HG03045 (cell line): ENCODE measurements around the gene CYP2F1.
"Not testable (repeated sequence)": the region's sequence is repeated elsewhere in the genome, so short reads cannot be mapped to it uniquely, and the experiment has no call there.

Source experiments
- ATAC-seq: cut with Tn5 transposase; IDR thresholded peaks from one replicate; pipeline ENCODE4 v1.9.1; 2021; ENCODE audit warnings: mild to moderate bottlenecking, moderate library complexity; ENCODE audit not compliant: unreplicated experiment

CYP2F1 gene

GRCh38 chr19:41126765-41127203 lies 12.6 kb downstream of the CYP2F1 start:
- ATAC-seq = not testable (repeated sequence)

DNA sequence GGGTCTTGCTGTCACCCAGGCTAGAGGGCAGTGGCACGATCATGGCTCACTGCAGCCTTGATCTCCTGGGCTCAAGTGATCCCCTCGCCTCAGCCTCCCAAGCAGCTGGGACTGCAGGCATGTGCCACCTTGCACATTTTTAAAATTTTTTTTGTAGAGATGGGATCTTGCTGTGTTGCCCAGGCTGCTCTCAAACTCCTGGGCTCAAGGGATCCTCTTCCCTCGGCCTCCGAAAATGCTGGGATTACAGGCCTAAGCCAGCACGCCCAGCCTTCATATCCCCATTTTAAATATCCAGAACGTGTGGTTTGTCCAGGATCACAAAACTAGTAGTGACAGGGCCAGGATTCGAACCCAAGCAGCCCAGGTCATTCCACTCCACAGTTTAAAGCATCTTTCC lies 13.1 kb downstream of the CYP2F1 start:
- not testable (repeated sequence) for ATAC-seq

- ATAC-seq = not testable (repeated sequence)
Measured at GRCh38 chr19:41127801-41128300, 13.6 kb downstream of the CYP2F1 start.

DNA sequence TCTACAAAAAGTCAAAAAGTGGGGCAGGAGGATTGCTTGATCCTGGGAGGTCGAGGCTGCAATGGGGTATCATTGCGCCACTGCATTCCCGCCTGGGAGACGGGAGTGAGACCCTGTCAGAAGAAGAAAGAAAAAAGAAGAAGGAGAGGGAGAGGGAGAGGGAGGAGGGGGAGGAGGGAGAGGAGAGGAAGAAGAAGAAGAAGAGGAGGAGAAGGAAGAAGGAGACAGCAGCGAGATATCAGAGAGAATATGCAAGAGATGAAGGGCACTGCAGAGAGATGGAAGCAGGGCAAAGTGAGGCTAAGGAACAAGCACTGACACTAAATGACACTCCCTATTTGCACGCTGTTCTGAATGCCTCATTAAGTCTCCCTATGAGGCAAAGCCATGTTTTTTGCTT lies 14.5 kb downstream of the CYP2F1 start:
- no peak for ATAC-seq

- ATAC-seq = no peak
Measured at GRCh38 chr19:41131186-41131585, 17.0 kb downstream of the CYP2F1 start.

GRCh38 chr19:41133260-41133659 lies 19.0 kb downstream of the CYP2F1 start:
- ATAC-seq = no peak

DNA sequence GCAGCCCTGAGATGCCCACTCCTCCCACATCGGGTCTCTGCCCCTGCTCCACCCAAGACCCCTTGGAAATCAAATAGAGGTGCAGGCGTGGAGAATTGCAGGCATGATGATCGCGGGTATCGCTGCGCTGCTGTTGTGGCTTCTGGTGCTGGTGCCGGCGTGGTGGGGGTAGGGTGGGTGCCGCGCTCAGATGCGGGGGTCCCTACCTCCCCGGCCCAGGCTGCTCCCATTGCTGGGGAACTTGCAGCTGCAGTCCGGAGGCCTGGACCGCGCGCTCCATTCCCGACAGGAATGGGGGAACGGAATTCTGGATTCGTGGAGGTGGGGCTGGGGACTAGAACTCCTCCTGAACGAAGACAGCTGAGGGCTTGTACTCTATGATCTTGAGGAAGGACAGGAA lies 20.4 kb downstream of the CYP2F1 start:
- no peak for ATAC-seq

DNA sequence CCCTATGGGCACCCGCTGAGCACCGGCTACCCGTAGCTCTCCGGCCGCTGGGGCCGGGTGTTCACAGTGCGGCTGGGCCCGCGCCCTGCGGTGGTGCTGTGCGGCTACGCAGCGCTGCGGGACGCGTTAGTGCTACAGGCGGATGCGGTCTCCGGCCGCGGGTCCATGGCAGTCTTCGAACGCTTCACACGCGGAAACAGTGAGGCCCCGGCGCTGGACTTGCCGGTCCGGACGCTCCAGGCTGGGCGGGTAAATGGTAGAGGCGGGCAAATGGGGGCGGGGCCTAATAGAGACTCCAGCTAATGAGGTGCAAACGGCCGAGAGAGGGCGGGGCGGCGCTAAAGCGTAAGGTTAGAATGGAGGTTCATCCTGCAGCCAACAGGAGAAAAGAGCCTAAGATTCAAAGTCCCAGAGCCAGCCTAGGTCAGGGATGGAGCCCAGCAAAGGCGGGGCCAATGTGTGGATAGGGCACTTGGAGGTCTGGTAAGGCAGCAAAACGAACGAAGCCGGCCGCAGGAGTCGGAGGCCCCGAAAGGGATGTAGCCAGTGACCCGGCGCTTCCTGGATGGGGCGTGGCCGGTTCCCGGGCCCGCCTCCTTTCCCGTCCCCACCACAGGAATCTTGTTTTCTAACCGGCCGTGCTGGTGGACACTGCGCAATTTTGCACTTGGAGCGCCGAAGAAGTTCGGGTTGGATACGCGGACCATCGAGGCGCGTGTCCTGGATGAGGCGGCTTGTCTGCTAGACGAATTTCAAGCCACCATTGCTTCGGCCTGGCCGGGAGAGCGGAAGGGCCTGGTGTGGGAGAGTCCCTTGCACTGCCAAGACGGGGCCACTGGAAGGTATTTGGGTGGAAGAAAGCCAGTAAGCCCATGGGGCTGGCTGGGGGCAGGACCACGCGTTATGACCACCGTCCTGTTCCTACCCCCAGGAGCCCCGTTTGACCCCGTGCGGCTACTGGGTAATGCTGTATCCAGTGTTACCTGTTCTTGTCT lies 21.5 kb downstream of the CYP2F1 start:
- ATAC-seq = not testable (repeated sequence)

- no peak for ATAC-seq
Measured at GRCh38 chr19:41136636-41137455, 22.6 kb downstream of the CYP2F1 start.

DNA sequence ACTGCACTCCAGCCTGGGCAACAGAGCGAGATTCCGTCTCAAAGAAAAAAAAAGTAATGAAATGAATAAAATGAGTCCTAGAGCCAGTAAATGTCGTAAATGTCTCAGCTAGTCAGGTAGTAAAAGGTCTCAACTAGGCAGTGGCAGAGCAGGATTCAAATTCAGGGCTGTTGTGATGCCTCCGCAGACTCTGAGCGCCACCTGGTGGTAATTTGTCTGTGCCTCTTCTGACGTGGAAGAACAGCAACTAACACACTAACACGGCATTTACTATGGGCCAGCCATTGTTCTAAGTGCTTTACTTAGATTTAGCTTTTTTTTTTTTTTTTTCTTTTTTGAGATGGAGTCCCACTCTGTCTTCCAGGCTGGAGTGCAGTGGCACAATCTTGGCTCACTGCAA lies 30.2 kb downstream of the CYP2F1 start:
- no peak for ATAC-seq

DNA sequence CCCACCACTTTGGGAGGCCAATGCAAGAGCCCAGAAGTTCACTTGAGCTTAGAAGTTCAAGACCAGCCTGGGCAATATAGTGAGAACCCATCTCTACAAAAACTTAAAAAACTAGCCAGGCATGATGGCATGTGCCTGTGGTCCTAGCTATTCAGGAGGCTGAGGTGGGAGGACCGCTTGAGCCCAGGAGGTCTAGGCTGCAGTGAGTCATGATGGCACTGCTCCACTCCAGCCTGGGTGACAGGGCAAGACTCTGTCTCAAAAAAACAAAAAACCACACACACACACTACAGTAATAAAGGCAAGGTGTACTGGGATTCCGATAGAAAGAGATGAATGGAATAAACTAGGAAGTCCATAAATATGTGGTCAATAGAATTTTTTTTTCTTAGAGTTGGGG lies 35.6 kb downstream of the CYP2F1 start:
- no peak for ATAC-seq

GRCh38 chr19:41150986-41151385 lies 36.8 kb downstream of the CYP2F1 start:
- not testable (repeated sequence) for ATAC-seq

DNA sequence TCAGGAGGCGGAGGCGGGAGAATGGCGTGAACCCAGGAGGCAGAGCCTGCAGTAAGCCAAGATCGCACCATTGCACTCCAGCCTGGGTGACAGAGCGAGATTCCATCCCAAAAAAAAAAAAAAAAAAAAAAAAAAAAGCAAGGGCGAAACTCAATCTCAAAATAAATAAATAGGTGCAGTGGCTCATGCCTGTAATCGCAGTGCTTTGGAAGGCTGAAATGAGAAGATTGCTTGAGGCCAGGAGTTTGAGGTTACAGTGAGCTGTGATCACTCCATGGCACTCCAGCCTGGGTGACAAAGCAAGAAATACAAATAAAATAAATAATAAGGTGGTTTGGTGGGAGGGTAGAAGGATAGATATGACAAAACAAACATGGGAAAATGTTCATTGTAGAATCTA lies 39.8 kb downstream of the CYP2F1 start:
- no peak for ATAC-seq

DNA sequence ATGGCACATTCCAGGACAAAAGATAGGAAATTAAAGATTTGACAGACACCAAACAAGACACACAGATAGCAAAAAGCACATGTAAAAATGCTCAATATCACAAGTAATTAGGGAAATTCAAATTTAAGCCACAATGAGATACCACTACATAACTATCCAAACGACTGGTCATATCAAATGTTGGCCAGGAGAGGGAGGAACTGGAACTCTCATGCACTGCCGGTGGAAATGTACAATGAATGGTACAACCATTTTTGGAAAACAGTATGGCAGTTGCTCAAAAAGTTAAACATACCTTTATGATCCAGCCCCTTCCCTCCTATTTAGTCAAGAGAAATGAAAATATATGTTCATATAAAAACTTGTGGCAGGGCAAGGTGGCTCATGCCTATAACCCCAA lies 42.0 kb downstream of the CYP2F1 start:
- no peak for ATAC-seq

DNA sequence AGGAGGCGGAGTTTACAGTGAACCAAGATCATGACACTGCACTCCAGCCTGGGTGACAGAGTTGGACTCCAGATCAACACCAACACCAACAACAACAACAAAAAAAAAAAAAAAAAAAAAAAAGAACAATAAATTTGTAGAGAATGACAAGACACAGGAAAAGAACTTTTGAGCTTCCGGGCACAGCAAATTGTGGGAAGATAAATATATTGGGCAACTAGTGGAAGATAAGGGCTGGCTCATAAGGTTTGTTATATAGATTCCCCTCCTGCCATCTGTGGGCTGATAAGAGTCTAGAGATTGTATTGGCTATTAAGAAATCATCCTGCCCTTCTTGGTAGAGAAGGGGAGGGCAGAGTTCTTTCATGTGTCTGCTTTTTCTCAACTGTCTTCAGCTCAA lies 45.6 kb downstream of the CYP2F1 start:
- no peak for ATAC-seq

DNA sequence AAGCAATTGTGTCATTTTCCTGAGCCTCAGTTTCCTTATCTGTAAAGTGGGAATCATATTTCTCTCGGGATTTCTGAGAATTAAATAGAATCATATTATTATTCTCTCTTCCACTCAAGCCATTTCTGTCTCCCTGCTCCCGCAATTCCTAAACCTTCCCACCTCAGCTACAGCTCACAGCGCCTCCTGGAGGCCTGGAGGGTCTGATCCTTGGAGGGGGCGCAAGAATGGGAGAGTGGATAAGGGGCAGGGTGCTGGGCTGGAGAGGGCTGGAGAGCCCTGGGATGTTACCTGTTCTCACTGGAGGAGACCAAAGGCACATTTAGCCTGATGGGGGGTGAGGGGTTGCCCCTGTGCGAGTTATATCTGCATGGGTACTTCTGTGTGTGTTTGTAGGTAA lies 47.7 kb downstream of the CYP2F1 start:
- ATAC-seq = no peak

DNA sequence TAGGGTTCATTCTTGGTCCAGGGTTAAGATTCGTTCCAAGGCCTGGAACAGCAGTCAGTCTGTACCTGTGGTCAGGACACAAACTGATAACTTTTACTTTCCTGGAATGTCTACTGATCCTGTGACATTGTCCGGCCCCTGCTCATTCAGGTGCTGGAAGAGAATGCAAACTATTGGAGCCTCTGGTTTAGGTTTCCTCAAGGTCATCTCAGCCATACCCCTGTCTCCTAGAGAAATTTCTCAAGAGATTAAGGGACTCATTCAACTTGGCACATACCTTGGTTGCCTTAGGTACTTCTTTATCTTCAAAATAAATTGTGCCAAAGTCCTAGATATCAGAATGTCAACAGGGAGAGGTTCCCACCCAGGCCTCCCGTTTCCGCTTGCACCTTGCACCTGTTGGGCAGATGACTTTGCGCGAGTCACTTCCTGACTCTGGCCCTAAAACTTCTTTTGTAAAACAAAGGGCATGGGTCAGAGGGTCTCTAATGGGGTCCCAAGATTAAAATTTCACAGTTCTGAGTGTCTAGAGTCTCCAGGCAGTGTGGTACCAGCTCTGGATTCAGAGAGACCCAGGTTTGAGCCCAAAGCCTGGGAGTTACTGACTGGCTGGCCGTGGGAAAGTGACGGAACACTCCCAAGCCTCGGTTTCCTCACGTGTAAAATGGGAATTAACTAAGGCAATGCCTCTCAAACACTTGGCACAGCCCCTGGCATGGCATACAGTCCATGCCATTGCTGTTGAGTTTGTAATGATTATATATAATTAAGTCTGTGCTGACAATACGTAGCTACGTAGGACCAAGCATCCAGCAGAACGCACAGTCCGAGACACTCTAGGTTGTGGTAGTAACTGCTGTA lies 52.9 kb downstream of the CYP2F1 start:
- ATAC-seq = no peak

- ATAC-seq = no peak
Measured at GRCh38 chr19:41172297-41173164, 58.3 kb downstream of the CYP2F1 start.

GRCh38 chr19:41174297-41174928 lies 60.2 kb downstream of the CYP2F1 start:
- ATAC-seq = no peak
